HEK293 (cell line): Measurements from ENCODE around the gene YIPF5.

Source experiments
- CTCF ChIA-PET: fragments of 350-600 bp; formaldehyde crosslinking; extraction: SDS; loops from one replicate; lab custom pipeline; 2021; ENCODE audit warnings: antibody characterized with exemption; lab: Yijun Ruan, JAX
- POLR2A ChIA-PET: fragments of 300-600 bp; formaldehyde crosslinking; extraction: SDS; loops from one replicate; lab custom pipeline; 2020; ENCODE audit warnings: antibody characterized with exemption, inconsistent platforms; lab: Yijun Ruan, JAX
- H3K27ac ChIP-seq: fragments of 200-500 bp; sonication (Bioruptor generic); 2 replicates; pipeline ENCODE4 v1.5.1; 2014; ENCODE audit warnings: low read depth, low read length, control low read depth, inconsistent platforms; ENCODE audit errors: extremely low read depth
- H3K36me3 ChIP-seq, 2 experiments: fragments of 200-500 bp in 1 of 2; sonication (Bioruptor generic) in 1 of 2; 1 replicate in 1 of 2; 2 replicates in 1 of 2; pipeline ENCODE4 v1.5.1; 2014 to 2017; ENCODE audit warnings: inconsistent platforms in 2 of 2, low read length in 2 of 2; ENCODE audit not compliant: control insufficient read depth in 2 of 2, insufficient read depth in 1 of 2
- H3K4me1 ChIP-seq: fragments of 200-500 bp; sonication (Bioruptor generic); 2 replicates; pipeline ENCODE4 v1.5.1; 2014; ENCODE audit warnings: mild to moderate bottlenecking, low read length, inconsistent platforms; ENCODE audit not compliant: control insufficient read depth, insufficient read depth
- H3K4me3 ChIP-seq: 2 replicates; pipeline ENCODE4 v1.5.1; 2011; ENCODE audit warnings: low read depth, mild to moderate bottlenecking, control low read depth, low read length, moderate library complexity
- H3K9me3 ChIP-seq: fragments of 200-500 bp; sonication (Bioruptor generic); 2 replicates; pipeline ENCODE4 v1.5.1; 2014; ENCODE audit warnings: low read depth, low read length, inconsistent platforms; ENCODE audit not compliant: control insufficient read depth, insufficient read depth
- CTCF ChIP-seq: fragments of 450-650 bp; formaldehyde crosslinking; IDR thresholded peaks from 2 replicates; pipeline ENCODE4 v1.5.1; 2016; ENCODE audit warnings: missing biosample characterization, missing genetic modification characterization
- KLF10 ChIP-seq: fragments of 450-650 bp; IDR thresholded peaks from 2 replicates; pipeline ENCODE4 v1.5.1; 2018; ENCODE audit warnings: missing biosample characterization, mild to moderate bottlenecking, missing genetic modification characterization
- KLF8 ChIP-seq: fragments of 450-650 bp; formaldehyde crosslinking; IDR thresholded peaks from 2 replicates; pipeline ENCODE4 v1.5.1; 2016; ENCODE audit warnings: missing biosample characterization, missing genetic modification characterization
- SP3 ChIP-seq: fragments of 450-650 bp; formaldehyde crosslinking; IDR thresholded peaks from 2 replicates; pipeline ENCODE4 v1.5.1; 2016; ENCODE audit warnings: missing biosample characterization, missing genetic modification characterization
- TCF7L2 ChIP-seq: IDR thresholded peaks from 2 replicates; pipeline ENCODE4 v1.6.1; 2011; ENCODE audit warnings: low read depth, mild to moderate bottlenecking, inconsistent platforms, low read length, moderate library complexity, borderline replicate concordance
- TRIM28 ChIP-seq: IDR thresholded peaks from 2 replicates; pipeline ENCODE4 v1.6.1; 2011; ENCODE audit warnings: low read length, control low read depth, borderline replicate concordance
- ZBTB17 ChIP-seq: fragments of 450-650 bp; formaldehyde crosslinking; IDR thresholded peaks from 2 replicates; pipeline ENCODE4 v1.5.1; 2016; ENCODE audit warnings: missing biosample characterization, missing genetic modification characterization
- ZBTB44 ChIP-seq: fragments of 450-650 bp; IDR thresholded peaks from 2 replicates; pipeline ENCODE4 v1.5.1; 2018; ENCODE audit warnings: missing biosample characterization, mild to moderate bottlenecking, missing genetic modification characterization
- ZBTB48 ChIP-seq: fragments of 450-650 bp; formaldehyde crosslinking; IDR thresholded peaks from 2 replicates; pipeline ENCODE4 v1.5.1; 2016; ENCODE audit warnings: missing biosample characterization, missing genetic modification characterization
- ZBTB7A ChIP-seq: fragments of 450-650 bp; formaldehyde crosslinking; IDR thresholded peaks from 2 replicates; pipeline ENCODE4 v1.5.1; 2016; ENCODE audit warnings: low read depth, missing biosample characterization, missing genetic modification characterization
- ZFHX2 ChIP-seq: fragments of 450-650 bp; formaldehyde crosslinking; conservative IDR thresholded peaks from 2 replicates; pipeline ENCODE4 v1.5.1; 2016; ENCODE audit warnings: missing biosample characterization, missing genetic modification characterization
- ZFP69B ChIP-seq: fragments of 450-650 bp; formaldehyde crosslinking; IDR thresholded peaks from 2 replicates; pipeline ENCODE4 v1.5.1; 2016; ENCODE audit warnings: missing biosample characterization, missing genetic modification characterization
- ZIC2 ChIP-seq: fragments of 450-650 bp; formaldehyde crosslinking; IDR thresholded peaks from 2 replicates; pipeline ENCODE4 v1.5.1; 2016; ENCODE audit warnings: missing biosample characterization, missing genetic modification characterization
- ZNF10 ChIP-seq: fragments of 450-650 bp; formaldehyde crosslinking; IDR thresholded peaks from 2 replicates; pipeline ENCODE4 v1.5.1; 2017; ENCODE audit warnings: missing biosample characterization, missing genetic modification characterization
- ZNF132 ChIP-seq: fragments of 450-650 bp; formaldehyde crosslinking; IDR thresholded peaks from 2 replicates; pipeline ENCODE4 v1.5.1; 2017; ENCODE audit warnings: missing biosample characterization, missing genetic modification characterization, borderline replicate concordance
- ZNF133 ChIP-seq: fragments of 450-650 bp; formaldehyde crosslinking; IDR thresholded peaks from 2 replicates; pipeline ENCODE4 v1.5.1; 2016; ENCODE audit warnings: missing biosample characterization, missing genetic modification characterization
- ZNF146 ChIP-seq: fragments of 450-650 bp; formaldehyde crosslinking; IDR thresholded peaks from 2 replicates; pipeline ENCODE4 v1.5.1; 2016; ENCODE audit warnings: missing biosample characterization, missing genetic modification characterization
- ZNF155 ChIP-seq: fragments of 450-650 bp; formaldehyde crosslinking; IDR thresholded peaks from 2 replicates; pipeline ENCODE4 v1.5.1; 2016; ENCODE audit warnings: missing biosample characterization, missing genetic modification characterization
- ZNF223 ChIP-seq: fragments of 450-650 bp; formaldehyde crosslinking; IDR thresholded peaks from 2 replicates; pipeline ENCODE4 v1.5.1; 2016; ENCODE audit warnings: missing biosample characterization, missing genetic modification characterization
- ZNF266 ChIP-seq: fragments of 450-650 bp; formaldehyde crosslinking; IDR thresholded peaks from 2 replicates; pipeline ENCODE4 v1.5.1; 2016; ENCODE audit warnings: missing biosample characterization, missing genetic modification characterization, low read depth
- ZNF335 ChIP-seq: fragments of 450-650 bp; formaldehyde crosslinking; conservative IDR thresholded peaks from 2 replicates; pipeline ENCODE4 v1.5.1; 2016; ENCODE audit warnings: missing biosample characterization, missing genetic modification characterization
- ZNF426 ChIP-seq: fragments of 450-650 bp; formaldehyde crosslinking; IDR thresholded peaks from 2 replicates; pipeline ENCODE4 v1.5.1; 2017; ENCODE audit warnings: missing biosample characterization, missing genetic modification characterization, mild to moderate bottlenecking, inconsistent platforms, moderate library complexity
- ZNF473 ChIP-seq: fragments of 450-650 bp; formaldehyde crosslinking; IDR thresholded peaks from 2 replicates; pipeline ENCODE4 v1.5.1; 2017; ENCODE audit warnings: missing biosample characterization, missing genetic modification characterization
- ZNF521 ChIP-seq: fragments of 450-650 bp; formaldehyde crosslinking; IDR thresholded peaks from 2 replicates; pipeline ENCODE4 v1.5.1; 2017; ENCODE audit warnings: missing biosample characterization, mild to moderate bottlenecking, missing genetic modification characterization
- ZNF529 ChIP-seq: fragments of 450-650 bp; formaldehyde crosslinking; IDR thresholded peaks from 2 replicates; pipeline ENCODE4 v1.5.1; 2017; ENCODE audit warnings: missing genetic modification characterization, missing biosample characterization; ENCODE audit not compliant: insufficient replicate concordance
- ZNF561 ChIP-seq: fragments of 450-650 bp; IDR thresholded peaks from 2 replicates; pipeline ENCODE4 v1.5.1; 2018; ENCODE audit warnings: missing biosample characterization, missing genetic modification characterization, borderline replicate concordance
- ZNF610 ChIP-seq: fragments of 450-650 bp; formaldehyde crosslinking; IDR thresholded peaks from 2 replicates; pipeline ENCODE4 v1.5.1; 2016; ENCODE audit warnings: missing biosample characterization, missing genetic modification characterization, borderline replicate concordance
- ZNF664 ChIP-seq: fragments of 450-650 bp; formaldehyde crosslinking; IDR thresholded peaks from 2 replicates; pipeline ENCODE4 v1.5.1; 2016; ENCODE audit warnings: missing biosample characterization, missing genetic modification characterization
- ZNF791 ChIP-seq: fragments of 450-650 bp; formaldehyde crosslinking; IDR thresholded peaks from 2 replicates; pipeline ENCODE4 v1.5.1; 2016; ENCODE audit warnings: missing biosample characterization, missing genetic modification characterization
- TF ChIP-seq, protein P1 (sequence below): fragments of 450-650 bp; formaldehyde crosslinking; IDR thresholded peaks from 2 replicates; pipeline ENCODE4 v1.5.1; 2016; ENCODE audit warnings: missing biosample characterization, missing genetic modification characterization

The YIPF5 gene

DNA sequence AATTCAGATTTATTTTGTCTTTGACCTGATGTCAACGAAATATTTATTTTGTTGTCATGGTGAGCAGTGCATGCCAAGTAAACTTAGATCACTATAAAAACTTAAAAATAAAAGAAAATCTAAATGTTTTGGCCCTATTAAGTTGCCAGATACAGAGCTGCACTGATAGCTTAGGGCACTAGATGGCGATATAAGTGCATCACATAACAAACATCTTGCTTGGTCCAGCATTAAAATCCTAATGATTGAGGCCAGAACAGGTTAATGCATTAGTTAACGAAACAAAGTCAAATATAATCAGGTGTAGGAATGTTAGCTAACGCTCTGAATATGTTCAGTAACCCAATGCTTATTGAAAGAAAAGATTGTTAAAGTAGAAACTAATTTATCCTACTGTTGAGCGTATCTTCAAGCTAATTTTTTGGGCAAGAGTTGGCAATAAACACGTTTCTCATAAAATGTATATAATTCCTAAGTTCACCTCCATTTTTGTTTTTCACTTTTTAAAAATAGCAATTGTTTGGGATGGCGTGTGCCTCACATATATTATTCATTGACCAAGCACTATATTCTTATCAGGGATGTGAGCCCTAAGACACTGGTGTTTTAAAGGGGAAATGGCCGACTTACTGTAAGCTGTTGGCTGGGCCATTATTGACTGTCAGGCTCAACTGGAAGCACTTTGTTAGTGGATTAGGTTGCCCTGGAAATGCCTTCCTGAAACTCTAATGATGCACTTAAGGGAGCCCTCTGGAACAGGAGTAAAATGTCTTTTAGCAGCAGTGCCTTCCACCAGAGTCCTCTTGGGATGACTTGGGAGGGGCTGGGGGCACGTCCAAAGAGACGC, 33.5 kb upstream of the YIPF5 start (continued):
- TF ChIP-seq CTCF (tag by site-specific recombination): peak; percentile 56
- no peak for TF ChIP-seq ZNF10 (tag by site-specific recombination)
- no peak for TF ChIP-seq TRIM28
- TF ChIP-seq ZNF155 (tag by site-specific recombination): no peak
- TF ChIP-seq ZNF223: no peak
- TF ChIP-seq ZBTB17: no peak
- peak; percentile 55; the same call in 1 of the 2 replicates for TF ChIP-seq ZNF664
- TF ChIP-seq ZBTB48 (tag by site-specific recombination): no peak
- TF ChIP-seq KLF10: no peak
- TF ChIP-seq ZNF529 (tag by site-specific recombination): no peak
- TF ChIP-seq ZNF561 (tag by site-specific recombination): no peak

DNA sequence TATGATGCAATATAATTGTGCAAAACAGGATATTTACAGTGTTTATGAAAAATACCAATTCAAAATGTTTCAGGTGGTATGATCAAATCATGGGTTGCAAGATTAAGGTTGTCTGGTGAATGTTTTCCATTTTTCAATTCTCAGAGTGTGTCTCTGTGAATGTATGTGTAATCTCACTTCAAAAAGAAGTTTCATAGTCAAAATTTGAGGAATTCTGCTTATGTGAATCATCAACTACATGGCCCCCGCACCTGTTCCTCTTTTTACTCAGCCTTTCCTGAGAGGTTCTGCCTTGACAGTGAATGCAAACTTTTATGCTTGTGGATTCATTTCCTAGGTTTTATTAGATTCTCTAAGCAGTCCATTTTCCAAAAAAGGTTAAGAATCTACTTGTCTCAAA, 32.3 kb upstream of the YIPF5 start:
- H3K36me3 ChIP-seq: no peaks in the 10 kb centered on the region
- no peak for TF ChIP-seq ZFHX2 (tag by site-specific recombination)
- TF ChIP-seq ZNF664: no peak
- no peak for TF ChIP-seq ZBTB7A (tag by site-specific recombination)
- TF ChIP-seq TCF7L2: no peak
- TF ChIP-seq ZFP69B (tag by site-specific recombination): no peak
- TF ChIP-seq, protein P1, sequence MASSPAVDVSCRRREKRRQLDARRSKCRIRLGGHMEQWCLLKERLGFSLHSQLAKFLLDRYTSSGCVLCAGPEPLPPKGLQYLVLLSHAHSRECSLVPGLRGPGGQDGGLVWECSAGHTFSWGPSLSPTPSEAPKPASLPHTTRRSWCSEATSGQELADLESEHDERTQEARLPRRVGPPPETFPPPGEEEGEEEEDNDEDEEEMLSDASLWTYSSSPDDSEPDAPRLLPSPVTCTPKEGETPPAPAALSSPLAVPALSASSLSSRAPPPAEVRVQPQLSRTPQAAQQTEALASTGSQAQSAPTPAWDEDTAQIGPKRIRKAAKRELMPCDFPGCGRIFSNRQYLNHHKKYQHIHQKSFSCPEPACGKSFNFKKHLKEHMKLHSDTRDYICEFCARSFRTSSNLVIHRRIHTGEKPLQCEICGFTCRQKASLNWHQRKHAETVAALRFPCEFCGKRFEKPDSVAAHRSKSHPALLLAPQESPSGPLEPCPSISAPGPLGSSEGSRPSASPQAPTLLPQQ (tag by site-specific recombination): no peak
- no peak for TF ChIP-seq ZNF791
- TF ChIP-seq ZNF426: no peak
- TF ChIP-seq ZNF521 (tag by site-specific recombination): no peak
- no peak for TF ChIP-seq ZNF335 (tag by site-specific recombination)
- no peak for TF ChIP-seq ZNF146
- TF ChIP-seq ZIC2: no peak
- TF ChIP-seq ZNF473 (tag by site-specific recombination): no peak
- no peak for TF ChIP-seq KLF8 (tag by site-specific recombination)
- TF ChIP-seq ZNF266 (tag by site-specific recombination): no peak
- no peak for TF ChIP-seq ZNF133
- TF ChIP-seq ZBTB44: no peak
- no peak for TF ChIP-seq SP3 (tag by site-specific recombination)
- no peak for TF ChIP-seq ZNF610
- no peak for TF ChIP-seq ZNF132 (tag by site-specific recombination)
- ChIA-PET CTCF (interaction anchor here (3.5 kb wide), 1 partner anchor 1035 kb away, joined by 36 read pairs; no protein-coding TSS in a partner anchor), POLR2A (no interaction called here)
- peaks cover 11% of the 10 kb centered on the region for H3K4me1 ChIP-seq
- H3K4me3 ChIP-seq: no peak overlapping the region
- H3K27ac ChIP-seq: no peak overlapping the region
- H3K9me3 ChIP-seq: no peaks in the 10 kb centered on the region
